HCT116 (cell line): ENCODE measurements around the gene EPHA10. TPM values are rescaled to one million over a fixed set of nuclear protein-coding genes. Genes with fewer than 3 reads are reported as not detected.

Experiments
- ATAC-seq: fragments of 200-7000 bp; cut with Tn5 transposase; 2 replicates; pipeline ENCODE4 v1.9.1; 2020; ENCODE audit warnings: mild to moderate bottlenecking, moderate library complexity
- BruUV-seq: library from RNA; stranded (reverse); fragments of 400-500 nt; replicated peaks from 2 replicates; lab custom pipeline; 2021; lab: Mats Ljungman, UMichigan
- CTCF ChIA-PET: fragments of 300-600 bp; sonication (Branson Sonifier 250); formaldehyde crosslinking; loops from one replicate; lab custom pipeline; 2021; ENCODE audit warnings: antibody characterized with exemption; lab: Charles Lee
- POLR2A ChIA-PET: fragments of 300-600, 350-600 bp; sonication (Branson Sonifier 250); formaldehyde crosslinking; loops from one replicate; lab custom pipeline; 2021; ENCODE audit warnings: antibody characterized with exemption; lab: Charles Lee
- RAD21 ChIA-PET, 2 experiments: fragments of 300-600 bp; sonication (Branson Sonifier 250); formaldehyde crosslinking; loops; one replicate each; lab custom pipeline; 2023; ENCODE audit warnings: low total read pairs in 2 of 2; ENCODE audit not compliant: uncharacterized antibody in 2 of 2, unreplicated experiment in 2 of 2, low non-redundant PET in 1 of 2; lab: Charles Lee
- DNase-seq: peaks from one replicate; pipeline ENCODE4 v3.0.0-alpha.2; 2010; ENCODE audit warnings: low read depth, low spot score
- H2AFZ ChIP-seq: fragments of 200-600 bp; shearing (Covaris generic), sonication (generic); 2 replicates; pipeline ENCODE4 v1.6.1; 2017; ENCODE audit warnings: low read depth, mixed run types, mixed read lengths, antibody characterized with exemption, low read length; ENCODE audit not compliant: poor library complexity, severe bottlenecking
- H3K27ac ChIP-seq: 2 replicates; pipeline ENCODE4 v1.5.1; 2012; ENCODE audit warnings: low read depth, low read length
- H3K27me3 ChIP-seq: fragments of 200-600 bp; sonication (generic); 2 replicates; pipeline ENCODE4 v1.6.1; 2016; ENCODE audit warnings: mixed run types, low read length, mixed read lengths; ENCODE audit not compliant: insufficient read depth
- H3K36me3 ChIP-seq, 2 experiments: fragments of 200-500 bp in 1 of 2; fragments of 200-600 bp in 1 of 2; sonication (Bioruptor generic) in 1 of 2; sonication (generic) in 1 of 2; 2 replicates each; pipeline versions ENCODE4 v1.5.1 to v1.6.1; 2014 to 2016; ENCODE audit warnings: low read length in 2 of 2, inconsistent platforms in 1 of 2, mixed read lengths in 1 of 2, mixed run types in 1 of 2; ENCODE audit not compliant: insufficient read depth in 2 of 2, control insufficient read depth in 1 of 2
- H3K4me1 ChIP-seq, 2 experiments: fragments of 200-600 bp in 1 of 2; sonication (generic) in 1 of 2; 2 replicates each; pipeline versions ENCODE4 v1.5.1 to v1.6.1; 2012 to 2017; ENCODE audit warnings: low read length in 2 of 2, inconsistent platforms in 1 of 2, mild to moderate bottlenecking in 1 of 2, mixed read lengths in 1 of 2, mixed run types in 1 of 2, moderate library complexity in 1 of 2; ENCODE audit not compliant: insufficient read depth in 2 of 2, control insufficient read depth in 1 of 2
- H3K4me2 ChIP-seq: fragments of 200-600 bp; sonication (generic); 2 replicates; pipeline ENCODE4 v1.6.1; 2017; ENCODE audit warnings: mixed run types, low read length, mixed read lengths
- H3K4me3 ChIP-seq, 2 experiments: fragments of 200-600 bp in 1 of 2; sonication (generic) in 1 of 2; replicated peaks in 1 of 2; 2 replicates each; pipeline ENCODE4 v1.5.1; 2011 to 2016; ENCODE audit warnings: low read length in 2 of 2, control low read depth in 1 of 2, low read depth in 1 of 2, mild to moderate bottlenecking in 1 of 2, mixed read lengths in 1 of 2, mixed run types in 1 of 2
- H3K79me2 ChIP-seq: fragments of 200-600 bp; sonication (generic); 2 replicates; pipeline ENCODE4 v1.6.1; 2017; ENCODE audit warnings: mild to moderate bottlenecking, mixed run types, low read length, moderate library complexity, mixed read lengths; ENCODE audit not compliant: insufficient read depth
- H3K9ac ChIP-seq: fragments of 200-600 bp; sonication (generic); 2 replicates; pipeline ENCODE4 v1.6.1; 2016; ENCODE audit warnings: low read length, mixed read lengths
- H3K9me2 ChIP-seq: fragments of 200-600 bp; sonication (generic), shearing (Covaris generic); 2 replicates; pipeline ENCODE4 v1.6.1; 2017; ENCODE audit warnings: mixed run types, mild to moderate bottlenecking, moderate library complexity; ENCODE audit not compliant: insufficient read depth
- H3K9me3 ChIP-seq, 2 experiments: fragments of 200-500 bp in 1 of 2; fragments of 200-600 bp in 1 of 2; sonication (Bioruptor generic) in 1 of 2; sonication (generic) in 1 of 2; 2 replicates each; pipeline ENCODE4 v1.6.1; 2014 to 2017; ENCODE audit warnings: low read length in 2 of 2, mixed read lengths in 2 of 2, inconsistent platforms in 1 of 2, low read depth in 1 of 2, mild to moderate bottlenecking in 1 of 2, mixed run types in 1 of 2, moderate library complexity in 1 of 2; ENCODE audit not compliant: control insufficient read depth in 1 of 2, insufficient read depth in 1 of 2
- H4K20me1 ChIP-seq: fragments of 200-600 bp; sonication (generic), shearing (Covaris generic); 2 replicates; pipeline ENCODE4 v1.6.1; 2017; ENCODE audit warnings: mixed run types, mild to moderate bottlenecking, moderate library complexity; ENCODE audit not compliant: insufficient read depth
- CBX3 ChIP-seq: IDR thresholded peaks from 2 replicates; pipeline ENCODE4 v1.6.1; 2012; ENCODE audit warnings: low read depth
- CEBPB ChIP-seq: IDR thresholded peaks from 2 replicates; pipeline ENCODE4 v1.6.1; 2012; ENCODE audit warnings: low read depth
- EGR1 ChIP-seq: IDR thresholded peaks from 2 replicates; pipeline ENCODE4 v1.6.1; 2012; ENCODE audit warnings: low read depth
- ELF1 ChIP-seq: IDR thresholded peaks from 2 replicates; pipeline ENCODE4 v1.6.1; 2012; ENCODE audit warnings: low read depth, borderline replicate concordance
- EZH2phosphoT487 ChIP-seq: fragments of 200-600 bp; IDR thresholded peaks from 2 replicates; pipeline ENCODE4 v1.6.1; 2018; ENCODE audit warnings: antibody characterized with exemption, borderline replicate concordance
- FOSL1 ChIP-seq: IDR thresholded peaks from 2 replicates; pipeline ENCODE4 v1.6.1; 2012; ENCODE audit warnings: low read depth
- JUND ChIP-seq: IDR thresholded peaks from 2 replicates; pipeline ENCODE4 v1.6.1; 2012
- POLR2A ChIP-seq: IDR thresholded peaks from 2 replicates; pipeline ENCODE4 v1.7.0; 2011; ENCODE audit warnings: borderline replicate concordance; ENCODE audit not compliant: insufficient read depth, insufficient read length; ENCODE audit errors: extremely low read depth
- POLR2AphosphoS5 ChIP-seq: IDR thresholded peaks from 2 replicates; pipeline ENCODE4 v1.6.1; 2011; ENCODE audit warnings: mild to moderate bottlenecking, low read depth, low read length, moderate library complexity
- RAD21 ChIP-seq: IDR thresholded peaks from 2 replicates; pipeline ENCODE4 v1.6.1; 2012; ENCODE audit warnings: low read depth, mild to moderate bottlenecking
- SIN3A ChIP-seq: IDR thresholded peaks from 2 replicates; pipeline ENCODE4 v1.6.1; 2012; ENCODE audit warnings: low read depth
- SRF ChIP-seq: IDR thresholded peaks from 2 replicates; pipeline ENCODE4 v1.6.1; 2012; ENCODE audit warnings: low read depth
- TCF7L2 ChIP-seq: IDR thresholded peaks from 2 replicates; pipeline ENCODE4 v1.7.0; 2011; ENCODE audit warnings: borderline replicate concordance, inconsistent platforms; ENCODE audit not compliant: insufficient read depth, insufficient read length; ENCODE audit errors: extremely low read depth
- YY1 ChIP-seq: IDR thresholded peaks from 2 replicates; pipeline ENCODE4 v1.6.1; 2011; ENCODE audit warnings: low read length, low read depth, moderate library complexity, mild to moderate bottlenecking; ENCODE audit not compliant: insufficient replicate concordance; ENCODE audit errors: extremely low read depth
- ZFX ChIP-seq: fragments of 450-650 bp; IDR thresholded peaks from 2 replicates; pipeline ENCODE4 v1.6.1; 2017
- ZNF274 ChIP-seq: fragments of 200-500 bp; sonication (Bioruptor generic); IDR thresholded peaks from 2 replicates; pipeline ENCODE4 v1.6.1; 2014; ENCODE audit warnings: mild to moderate bottlenecking, low read depth, low read length, inconsistent platforms
- intact Hi-C: fragments of 100-400 bp; cut with micrococcal nuclease; formaldehyde crosslinking; loops from 2 replicates; pipeline ENCODE4 v1.10.0; 2022
- total RNA-seq: library from RNA; stranded (reverse); gene quantifications from one replicate; pipeline ENCODE4 v1.2.1, GENCODE V29; 2021; ENCODE audit not compliant: unreplicated experiment
- TF ChIP-seq, protein P1 (sequence below): IDR thresholded peaks from 2 replicates; pipeline ENCODE4 v1.6.1; 2012
- TF ChIP-seq, protein P2 (sequence below): IDR thresholded peaks from 2 replicates; pipeline ENCODE4 v1.6.1; 2012; ENCODE audit warnings: low read depth
- TF ChIP-seq, protein P3 (sequence below): IDR thresholded peaks from 2 replicates; pipeline ENCODE4 v1.6.1; 2011; ENCODE audit warnings: mild to moderate bottlenecking, low read length, moderate library complexity; ENCODE audit not compliant: insufficient replicate concordance; ENCODE audit errors: extremely low read depth
- TF ChIP-seq, protein P4 (sequence below), 3 experiments: fragments of 200-600 bp in 1 of 3; sonication (generic) in 1 of 3; IDR thresholded peaks in 2 of 3; conservative IDR thresholded peaks in 1 of 3; 2 replicates each; pipeline ENCODE4 v1.5.1; 2012 to 2017; ENCODE audit warnings: low read depth in 2 of 3, low read length in 2 of 3, antibody characterized with exemption in 1 of 3, borderline replicate concordance in 1 of 3, control low read depth in 1 of 3, mild to moderate bottlenecking in 1 of 3, mixed read lengths in 1 of 3, mixed run types in 1 of 3, moderate library complexity in 1 of 3; ENCODE audit not compliant: insufficient read depth in 1 of 3

EPHA10 gene
- total RNA-seq, 1 experiment from 2014 or later: 6.5 TPM

DNA sequence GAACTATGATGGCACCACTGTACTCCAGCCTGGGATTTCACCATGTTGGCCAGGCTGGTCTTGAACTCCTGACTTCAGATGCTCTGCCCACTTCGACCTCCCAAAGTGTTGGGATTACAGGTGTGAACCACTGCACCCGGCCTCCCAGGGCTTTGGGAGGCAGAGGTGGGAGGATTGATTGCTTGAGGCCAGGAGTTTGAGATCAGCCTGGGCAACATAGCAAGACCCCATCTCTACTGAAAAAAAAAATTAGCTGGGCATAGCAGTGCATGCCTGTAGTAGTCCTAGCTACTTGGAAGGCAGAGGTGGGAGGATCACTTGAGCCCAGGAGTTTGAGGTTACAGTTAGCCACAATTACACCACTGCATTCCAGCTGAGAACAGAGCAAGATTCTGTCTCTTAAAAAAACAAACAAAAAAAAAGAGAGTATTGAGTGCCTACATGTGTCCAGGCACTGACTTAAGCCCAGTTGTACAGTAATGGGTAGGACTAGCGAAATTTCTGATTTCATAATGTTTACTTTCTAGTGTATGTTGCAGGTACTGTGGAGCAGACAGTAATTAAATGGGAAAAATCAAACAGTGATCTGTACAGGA lies 32.9 kb upstream of the EPHA10 start:
- ChIA-PET POLR2A (interaction anchor here (1.6 kb wide), 1 partner anchor 10 kb away, joined by 7 read pairs; the partner anchor contains the start of genes C1orf122 and YRDC), CTCF (no interaction called here), RAD21 (no interaction called here)
- Histone ChIP-seq H3K36me3 (peaks cover 6 to 20% of the 10 kb centered on the region in 2 experiments; a peak in 3 of 4 replicates), H3K79me2 (peaks cover 15% of the 10 kb centered on the region), H4K20me1 (no peaks in the 10 kb centered on the region), H3K27ac (no peak overlapping the region), H3K9ac (no peak overlapping the region), H3K9me3 (no peaks in the 10 kb centered on the region), H3K4me1 (peaks cover 10 to 17% of the 10 kb centered on the region in 2 experiments; a peak in 3 of 4 replicates), H3K9me2 (no peaks in the 10 kb centered on the region), H3K27me3 (no peaks in the 10 kb centered on the region), H3K4me2 (no peak overlapping the region), H3K4me3 (no peak overlapping the region), H2AFZ (no peak overlapping the region)
- intact Hi-C loops: no loop called here
- TF ChIP-seq CEBPB (no peak), POLR2AphosphoS5 (no peak), POLR2A (no peak), RAD21 (no peak), SRF (no peak), ZNF274 (no peak), FOSL1 (no peak), TCF7L2 (no peak), CBX3 (no peak), ZFX (no peak), SIN3A (no peak), YY1 (no peak), EZH2phosphoT487 (no peak), ELF1 (no peak), EGR1 (no peak), JUND (no peak)
- TF ChIP-seq, protein P1, sequence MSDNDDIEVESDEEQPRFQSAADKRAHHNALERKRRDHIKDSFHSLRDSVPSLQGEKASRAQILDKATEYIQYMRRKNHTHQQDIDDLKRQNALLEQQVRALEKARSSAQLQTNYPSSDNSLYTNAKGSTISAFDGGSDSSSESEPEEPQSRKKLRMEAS: no peak
- TF ChIP-seq, protein P2, sequence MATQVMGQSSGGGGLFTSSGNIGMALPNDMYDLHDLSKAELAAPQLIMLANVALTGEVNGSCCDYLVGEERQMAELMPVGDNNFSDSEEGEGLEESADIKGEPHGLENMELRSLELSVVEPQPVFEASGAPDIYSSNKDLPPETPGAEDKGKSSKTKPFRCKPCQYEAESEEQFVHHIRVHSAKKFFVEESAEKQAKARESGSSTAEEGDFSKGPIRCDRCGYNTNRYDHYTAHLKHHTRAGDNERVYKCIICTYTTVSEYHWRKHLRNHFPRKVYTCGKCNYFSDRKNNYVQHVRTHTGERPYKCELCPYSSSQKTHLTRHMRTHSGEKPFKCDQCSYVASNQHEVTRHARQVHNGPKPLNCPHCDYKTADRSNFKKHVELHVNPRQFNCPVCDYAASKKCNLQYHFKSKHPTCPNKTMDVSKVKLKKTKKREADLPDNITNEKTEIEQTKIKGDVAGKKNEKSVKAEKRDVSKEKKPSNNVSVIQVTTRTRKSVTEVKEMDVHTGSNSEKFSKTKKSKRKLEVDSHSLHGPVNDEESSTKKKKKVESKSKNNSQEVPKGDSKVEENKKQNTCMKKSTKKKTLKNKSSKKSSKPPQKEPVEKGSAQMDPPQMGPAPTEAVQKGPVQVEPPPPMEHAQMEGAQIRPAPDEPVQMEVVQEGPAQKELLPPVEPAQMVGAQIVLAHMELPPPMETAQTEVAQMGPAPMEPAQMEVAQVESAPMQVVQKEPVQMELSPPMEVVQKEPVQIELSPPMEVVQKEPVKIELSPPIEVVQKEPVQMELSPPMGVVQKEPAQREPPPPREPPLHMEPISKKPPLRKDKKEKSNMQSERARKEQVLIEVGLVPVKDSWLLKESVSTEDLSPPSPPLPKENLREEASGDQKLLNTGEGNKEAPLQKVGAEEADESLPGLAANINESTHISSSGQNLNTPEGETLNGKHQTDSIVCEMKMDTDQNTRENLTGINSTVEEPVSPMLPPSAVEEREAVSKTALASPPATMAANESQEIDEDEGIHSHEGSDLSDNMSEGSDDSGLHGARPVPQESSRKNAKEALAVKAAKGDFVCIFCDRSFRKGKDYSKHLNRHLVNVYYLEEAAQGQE: no peak
- TF ChIP-seq, protein P3, sequence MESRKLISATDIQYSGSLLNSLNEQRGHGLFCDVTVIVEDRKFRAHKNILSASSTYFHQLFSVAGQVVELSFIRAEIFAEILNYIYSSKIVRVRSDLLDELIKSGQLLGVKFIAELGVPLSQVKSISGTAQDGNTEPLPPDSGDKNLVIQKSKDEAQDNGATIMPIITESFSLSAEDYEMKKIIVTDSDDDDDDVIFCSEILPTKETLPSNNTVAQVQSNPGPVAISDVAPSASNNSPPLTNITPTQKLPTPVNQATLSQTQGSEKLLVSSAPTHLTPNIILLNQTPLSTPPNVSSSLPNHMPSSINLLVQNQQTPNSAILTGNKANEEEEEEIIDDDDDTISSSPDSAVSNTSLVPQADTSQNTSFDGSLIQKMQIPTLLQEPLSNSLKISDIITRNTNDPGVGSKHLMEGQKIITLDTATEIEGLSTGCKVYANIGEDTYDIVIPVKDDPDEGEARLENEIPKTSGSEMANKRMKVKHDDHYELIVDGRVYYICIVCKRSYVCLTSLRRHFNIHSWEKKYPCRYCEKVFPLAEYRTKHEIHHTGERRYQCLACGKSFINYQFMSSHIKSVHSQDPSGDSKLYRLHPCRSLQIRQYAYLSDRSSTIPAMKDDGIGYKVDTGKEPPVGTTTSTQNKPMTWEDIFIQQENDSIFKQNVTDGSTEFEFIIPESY: no peak
- TF ChIP-seq, protein P4, sequence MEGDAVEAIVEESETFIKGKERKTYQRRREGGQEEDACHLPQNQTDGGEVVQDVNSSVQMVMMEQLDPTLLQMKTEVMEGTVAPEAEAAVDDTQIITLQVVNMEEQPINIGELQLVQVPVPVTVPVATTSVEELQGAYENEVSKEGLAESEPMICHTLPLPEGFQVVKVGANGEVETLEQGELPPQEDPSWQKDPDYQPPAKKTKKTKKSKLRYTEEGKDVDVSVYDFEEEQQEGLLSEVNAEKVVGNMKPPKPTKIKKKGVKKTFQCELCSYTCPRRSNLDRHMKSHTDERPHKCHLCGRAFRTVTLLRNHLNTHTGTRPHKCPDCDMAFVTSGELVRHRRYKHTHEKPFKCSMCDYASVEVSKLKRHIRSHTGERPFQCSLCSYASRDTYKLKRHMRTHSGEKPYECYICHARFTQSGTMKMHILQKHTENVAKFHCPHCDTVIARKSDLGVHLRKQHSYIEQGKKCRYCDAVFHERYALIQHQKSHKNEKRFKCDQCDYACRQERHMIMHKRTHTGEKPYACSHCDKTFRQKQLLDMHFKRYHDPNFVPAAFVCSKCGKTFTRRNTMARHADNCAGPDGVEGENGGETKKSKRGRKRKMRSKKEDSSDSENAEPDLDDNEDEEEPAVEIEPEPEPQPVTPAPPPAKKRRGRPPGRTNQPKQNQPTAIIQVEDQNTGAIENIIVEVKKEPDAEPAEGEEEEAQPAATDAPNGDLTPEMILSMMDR (IDR thresholded peaks at IDR 0.05 in 2 of 3, conservative IDR thresholded peaks at IDR 0.05 in 1 of 3; ENCODE audit: borderline replicate concordance in 1 of 3, insufficient read depth in 1 of 3, low read depth in 2 of 3, low read length in 2 of 3): no peak
- ATAC-seq: no peak
- no TSS peak for BruUV-seq
- no peak for DNase-seq
